WI38 (cell line): ENCODE results near the gene ST3GAL3.

ENCODE experiments used
- H3K4me3 ChIP-seq: 2 replicates; pipeline ENCODE4 v1.5.1; 2011; ENCODE audit warnings: low read depth, mild to moderate bottlenecking, control low read depth, low read length
- TF ChIP-seq, protein P1 (sequence below): IDR thresholded peaks from 2 replicates; pipeline ENCODE4 v1.5.1; 2012; ENCODE audit warnings: low read depth, mild to moderate bottlenecking, control low read depth, low read length

The ST3GAL3 gene

GRCh38 chr1:43757343-43758053 lies 50.2 kb downstream of the ST3GAL3 start:
- TF ChIP-seq, protein P1, sequence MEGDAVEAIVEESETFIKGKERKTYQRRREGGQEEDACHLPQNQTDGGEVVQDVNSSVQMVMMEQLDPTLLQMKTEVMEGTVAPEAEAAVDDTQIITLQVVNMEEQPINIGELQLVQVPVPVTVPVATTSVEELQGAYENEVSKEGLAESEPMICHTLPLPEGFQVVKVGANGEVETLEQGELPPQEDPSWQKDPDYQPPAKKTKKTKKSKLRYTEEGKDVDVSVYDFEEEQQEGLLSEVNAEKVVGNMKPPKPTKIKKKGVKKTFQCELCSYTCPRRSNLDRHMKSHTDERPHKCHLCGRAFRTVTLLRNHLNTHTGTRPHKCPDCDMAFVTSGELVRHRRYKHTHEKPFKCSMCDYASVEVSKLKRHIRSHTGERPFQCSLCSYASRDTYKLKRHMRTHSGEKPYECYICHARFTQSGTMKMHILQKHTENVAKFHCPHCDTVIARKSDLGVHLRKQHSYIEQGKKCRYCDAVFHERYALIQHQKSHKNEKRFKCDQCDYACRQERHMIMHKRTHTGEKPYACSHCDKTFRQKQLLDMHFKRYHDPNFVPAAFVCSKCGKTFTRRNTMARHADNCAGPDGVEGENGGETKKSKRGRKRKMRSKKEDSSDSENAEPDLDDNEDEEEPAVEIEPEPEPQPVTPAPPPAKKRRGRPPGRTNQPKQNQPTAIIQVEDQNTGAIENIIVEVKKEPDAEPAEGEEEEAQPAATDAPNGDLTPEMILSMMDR, result no peak
- H3K4me3 ChIP-seq, result no peak overlapping the region

GRCh38 chr1:43760745-43761317 lies 53.5 kb downstream of the ST3GAL3 start:
- no peak overlapping the region for H3K4me3 ChIP-seq
- TF ChIP-seq, protein P1, result no peak

GRCh38 chr1:43763497-43763973 lies 56.2 kb downstream of the ST3GAL3 start:
- TF ChIP-seq, protein P1, result peak; percentile 74
- no peak overlapping the region for H3K4me3 ChIP-seq

DNA sequence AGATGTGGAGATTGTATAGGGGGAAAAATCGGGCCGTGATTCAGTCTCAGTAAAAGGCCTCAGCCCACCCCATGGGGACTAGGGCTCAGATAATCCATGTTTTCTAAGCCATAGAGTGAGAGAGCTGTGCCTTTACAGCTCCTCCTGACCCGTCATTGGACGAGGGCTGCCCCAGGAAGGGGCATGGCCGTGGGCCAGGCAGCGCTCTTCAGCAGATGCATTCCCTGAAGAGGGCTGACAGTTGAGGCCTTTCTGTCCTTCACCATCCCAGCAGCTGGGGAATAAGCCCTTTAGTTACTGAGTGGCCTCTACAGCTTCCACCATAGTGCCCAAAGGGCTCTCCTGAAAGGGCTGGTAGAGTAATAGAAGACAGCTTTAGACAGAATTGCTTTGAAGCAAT lies 57.2 kb downstream of the ST3GAL3 start:
- TF ChIP-seq, protein P1, result no peak
- H3K4me3 ChIP-seq, result no peak overlapping the region

DNA sequence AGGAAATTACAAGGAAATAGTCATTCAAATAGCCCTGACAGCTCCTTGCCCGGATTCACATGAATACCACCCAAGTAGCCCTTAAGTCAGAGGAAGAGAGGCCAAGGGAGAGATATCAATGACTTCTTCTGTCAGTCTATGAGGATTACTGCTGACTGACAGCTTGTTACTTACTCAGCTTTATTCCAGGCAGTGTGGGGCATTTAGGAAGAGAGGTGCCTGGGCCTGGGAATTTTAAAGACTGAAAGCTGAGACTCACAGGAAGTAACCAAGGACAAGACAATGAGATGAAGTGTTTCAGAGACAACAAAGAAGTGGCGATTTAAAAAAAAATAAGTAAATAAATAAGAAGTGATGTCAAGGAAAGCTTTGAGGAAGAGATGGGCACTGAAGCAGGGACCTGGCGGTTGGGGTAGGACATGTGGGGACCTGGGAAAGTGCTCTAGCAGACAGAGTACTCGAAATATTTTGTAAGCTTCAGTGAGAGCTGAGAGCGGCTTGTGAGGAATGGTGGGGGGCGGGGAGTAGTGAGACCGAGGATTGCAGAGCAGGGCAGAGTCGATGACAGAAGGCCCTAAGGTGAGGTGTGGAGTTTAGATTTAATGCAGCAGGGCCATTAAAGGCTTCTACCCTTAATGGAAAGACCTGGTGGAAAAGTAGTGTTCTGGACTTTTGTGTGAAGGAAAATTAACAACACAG lies 58.9 kb downstream of the ST3GAL3 start:
- no peak overlapping the region for H3K4me3 ChIP-seq
- TF ChIP-seq, protein P1, result no peak

DNA sequence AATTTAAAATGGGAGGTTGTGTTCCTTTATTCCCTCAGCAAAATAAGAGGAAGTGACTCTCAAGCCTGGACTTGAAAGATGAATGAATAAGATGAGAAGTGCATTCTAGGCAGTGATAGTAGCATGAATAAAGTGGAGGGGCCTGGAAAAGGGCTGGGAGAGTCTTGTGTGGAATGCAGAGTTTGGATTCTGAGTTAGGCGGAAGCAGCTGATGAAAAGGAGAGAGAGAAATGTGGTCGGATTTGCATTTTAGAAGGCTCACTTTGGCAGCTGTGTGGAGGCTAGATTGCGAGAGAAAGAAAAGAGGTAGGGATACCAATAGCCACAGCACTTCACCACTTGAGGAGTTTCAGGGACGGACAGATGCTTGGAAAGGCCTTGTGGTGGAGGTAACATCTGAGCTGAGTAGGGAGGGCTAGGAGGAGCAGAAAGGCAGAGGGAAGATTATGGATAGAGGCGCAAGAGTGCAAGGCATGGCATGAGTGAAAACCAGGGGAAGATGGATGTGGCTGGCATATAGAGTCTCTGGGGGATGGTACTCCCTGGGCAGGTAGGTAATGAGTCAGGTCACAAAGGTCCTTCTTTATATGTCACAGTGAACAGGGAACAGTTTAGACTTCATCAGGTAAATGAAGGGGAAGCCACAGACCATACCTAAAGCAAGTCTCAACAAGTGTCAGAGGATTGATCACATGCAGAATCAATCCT lies 59.6 kb downstream of the ST3GAL3 start:
- TF ChIP-seq, protein P1, result no peak
- no peak overlapping the region for H3K4me3 ChIP-seq
